Activated T-cell treated with anti-CD3 and anti-CD28 coated beads, Interleukin-2, amount 50 U/mL, for 4 hours (primary cell): ENCODE measurements around the gene BAAT. TPM values are rescaled to one million over a fixed set of nuclear protein-coding genes. Genes with fewer than 3 reads are reported as not detected.

ENCODE experiments used
- ATAC-seq, 2 donors: fragments of 200-7000 bp; cut with Tn5 transposase; one replicate each; pipeline ENCODE4 v1.10.0; 2021
- DNase-seq: peaks from one replicate; pipeline ENCODE4 v3.0.0-alpha.2; 2020
- H3K27me3 Mint-ChIP-seq: one replicate; pipeline ENCODE4 v1.8.0; 2021; ENCODE audit warnings: low read depth, mixed read lengths
- H3K36me3 Mint-ChIP-seq: one replicate; pipeline ENCODE4 v1.8.0; 2022; ENCODE audit warnings: mixed read lengths; ENCODE audit not compliant: insufficient read depth
- H3K4me1 Mint-ChIP-seq: one replicate; pipeline ENCODE4 v1.8.0; 2021; ENCODE audit warnings: low read depth, mixed read lengths
- H3K4me3 Mint-ChIP-seq: one replicate; pipeline ENCODE4 v1.8.0; 2021; ENCODE audit warnings: mild to moderate bottlenecking, moderate library complexity, mixed read lengths
- H3K9me3 Mint-ChIP-seq: one replicate; pipeline ENCODE4 v1.8.0; 2021; ENCODE audit warnings: mixed read lengths
- total RNA-seq, 3 donors: library from RNA; stranded (reverse); gene quantifications; one replicate each; pipeline ENCODE4 v1.2.1, GENCODE V29; 2021

The BAAT gene
- total RNA-seq, 3 donors from 2014 or later: 0.16 to 0.30 (median 0.16) TPM

DNA sequence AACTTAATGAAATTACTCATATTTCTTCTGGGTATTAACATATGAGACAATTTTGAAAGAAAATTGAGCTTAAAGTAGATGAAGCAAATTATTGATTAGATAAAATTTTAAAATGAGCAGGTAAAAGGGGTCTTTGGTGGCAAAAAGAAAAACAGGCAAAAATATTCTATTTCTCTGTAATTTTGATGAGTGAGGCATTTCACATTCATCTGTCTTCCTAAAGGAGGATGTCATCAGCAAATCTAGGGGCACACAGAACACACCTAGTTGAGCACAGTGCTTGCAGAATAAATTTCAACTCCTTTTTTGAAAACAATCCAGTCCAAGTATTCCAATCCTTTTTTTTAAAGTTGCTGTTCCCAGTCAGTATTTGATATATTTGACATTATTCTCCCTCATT lies 30.0 kb upstream of the BAAT start:
- DNase-seq (no peak), ATAC-seq (no peak)
- H3K4me3 Mint-ChIP-seq: no peak overlapping the region
- H3K27me3 Mint-ChIP-seq: no peaks in the 10 kb centered on the region
- peaks cover 27% of the 10 kb centered on the region for H3K36me3 Mint-ChIP-seq
- no peaks in the 10 kb centered on the region for H3K4me1 Mint-ChIP-seq
- peaks cover 57% of the 10 kb centered on the region for H3K9me3 Mint-ChIP-seq

GRCh38 chr9:101409079-101409477 lies 24.3 kb upstream of the BAAT start:
- H3K4me3 Mint-ChIP-seq: no peak overlapping the region
- ATAC-seq (no peak), DNase-seq (no peak)
- peaks cover 64% of the 10 kb centered on the region for H3K9me3 Mint-ChIP-seq
- H3K36me3 Mint-ChIP-seq: peaks cover 71% of the 10 kb centered on the region
- H3K27me3 Mint-ChIP-seq: no peaks in the 10 kb centered on the region
- H3K4me1 Mint-ChIP-seq: no peaks in the 10 kb centered on the region

GRCh38 chr9:101408374-101409078 lies 23.7 kb upstream of the BAAT start:
- peaks cover 2% of the 10 kb centered on the region for H3K4me1 Mint-ChIP-seq
- H3K9me3 Mint-ChIP-seq: peaks cover 64% of the 10 kb centered on the region
- no peaks in the 10 kb centered on the region for H3K27me3 Mint-ChIP-seq
- ATAC-seq (no peak), DNase-seq (no peak)
- H3K4me3 Mint-ChIP-seq: no peak overlapping the region
- H3K36me3 Mint-ChIP-seq: peaks cover 76% of the 10 kb centered on the region

- ATAC-seq (no peak), DNase-seq (no peak)
- Mint-ChIP-seq H3K9me3 (peaks cover 45% of the 10 kb centered on the region), H3K4me3 (no peak overlapping the region), H3K36me3 (peaks cover 82% of the 10 kb centered on the region), H3K4me1 (peaks cover 41% of the 10 kb centered on the region), H3K27me3 (no peaks in the 10 kb centered on the region)
These were observed 18.9 kb upstream of the BAAT start for GRCh38 chr9:101403516-101404285.

- DNase-seq (no peak), ATAC-seq (no peak)
- Mint-ChIP-seq H3K27me3 (no peaks in the 10 kb centered on the region), H3K4me1 (peaks cover 65% of the 10 kb centered on the region), H3K36me3 (peaks cover 60% of the 10 kb centered on the region), H3K4me3 (peak overlapping the region; percentile 98), H3K9me3 (peaks cover 16% of the 10 kb centered on the region)
These were observed 15.3 kb upstream of the BAAT start for GRCh38 chr9:101400120-101400519.

DNA sequence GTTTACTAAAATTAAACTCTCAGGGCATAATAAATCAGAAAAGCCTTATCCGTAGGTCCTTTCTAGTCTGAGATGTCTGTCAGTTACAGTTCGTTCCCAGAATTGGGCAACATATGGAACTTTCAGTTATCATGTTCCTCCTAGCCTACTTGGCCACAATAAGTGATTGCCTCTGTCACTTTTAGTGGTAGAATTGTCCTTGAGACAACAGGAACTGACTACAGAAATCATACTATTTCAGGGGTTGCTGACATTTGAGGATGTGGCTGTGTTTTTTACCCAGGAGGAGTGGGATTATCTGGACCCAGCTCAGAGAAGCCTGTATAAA lies 14.8 kb upstream of the BAAT start:
- peaks cover 58% of the 10 kb centered on the region for H3K36me3 Mint-ChIP-seq
- H3K27me3 Mint-ChIP-seq: no peaks in the 10 kb centered on the region
- peaks cover 70% of the 10 kb centered on the region for H3K4me1 Mint-ChIP-seq
- H3K4me3 Mint-ChIP-seq: peak overlapping the region; percentile 98
- no peak for ATAC-seq
- no peak for DNase-seq
- peaks cover 11% of the 10 kb centered on the region for H3K9me3 Mint-ChIP-seq

DNA sequence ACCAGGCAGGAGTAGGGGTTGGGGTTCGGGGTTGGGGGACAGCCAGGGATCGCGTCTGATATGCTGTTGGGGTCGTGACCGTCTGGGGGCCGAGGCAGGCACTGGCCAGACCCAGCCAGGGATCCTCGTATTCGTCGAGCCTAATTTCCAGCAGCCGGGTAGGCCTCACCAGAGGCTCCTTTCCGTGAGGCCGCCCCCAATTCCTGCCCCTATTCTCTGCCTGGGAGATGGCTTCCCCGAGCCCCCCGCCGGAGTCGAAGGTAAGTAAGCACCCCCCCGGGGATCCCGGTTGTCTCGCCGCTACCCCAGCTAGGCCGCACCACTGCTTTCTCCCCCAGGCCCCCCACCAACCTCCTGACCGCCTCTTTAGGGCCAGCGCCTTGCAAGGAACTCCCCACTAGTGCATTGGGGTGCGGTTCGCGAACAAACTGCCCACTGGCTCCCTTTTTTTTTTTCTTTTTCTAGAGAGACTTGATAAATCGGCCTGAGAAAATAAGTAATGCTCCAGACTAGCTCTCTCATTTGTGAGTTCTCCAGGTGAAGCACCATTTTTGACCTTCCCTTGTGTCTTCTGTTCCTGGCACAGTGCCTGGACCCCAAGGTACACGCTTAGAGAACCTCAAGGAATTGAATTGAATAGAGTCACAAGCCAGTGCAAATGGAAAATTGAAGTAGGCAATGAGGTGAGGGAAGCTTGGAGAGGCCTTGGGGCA lies 14.3 kb upstream of the BAAT start:
- ATAC-seq: no peak

DNA sequence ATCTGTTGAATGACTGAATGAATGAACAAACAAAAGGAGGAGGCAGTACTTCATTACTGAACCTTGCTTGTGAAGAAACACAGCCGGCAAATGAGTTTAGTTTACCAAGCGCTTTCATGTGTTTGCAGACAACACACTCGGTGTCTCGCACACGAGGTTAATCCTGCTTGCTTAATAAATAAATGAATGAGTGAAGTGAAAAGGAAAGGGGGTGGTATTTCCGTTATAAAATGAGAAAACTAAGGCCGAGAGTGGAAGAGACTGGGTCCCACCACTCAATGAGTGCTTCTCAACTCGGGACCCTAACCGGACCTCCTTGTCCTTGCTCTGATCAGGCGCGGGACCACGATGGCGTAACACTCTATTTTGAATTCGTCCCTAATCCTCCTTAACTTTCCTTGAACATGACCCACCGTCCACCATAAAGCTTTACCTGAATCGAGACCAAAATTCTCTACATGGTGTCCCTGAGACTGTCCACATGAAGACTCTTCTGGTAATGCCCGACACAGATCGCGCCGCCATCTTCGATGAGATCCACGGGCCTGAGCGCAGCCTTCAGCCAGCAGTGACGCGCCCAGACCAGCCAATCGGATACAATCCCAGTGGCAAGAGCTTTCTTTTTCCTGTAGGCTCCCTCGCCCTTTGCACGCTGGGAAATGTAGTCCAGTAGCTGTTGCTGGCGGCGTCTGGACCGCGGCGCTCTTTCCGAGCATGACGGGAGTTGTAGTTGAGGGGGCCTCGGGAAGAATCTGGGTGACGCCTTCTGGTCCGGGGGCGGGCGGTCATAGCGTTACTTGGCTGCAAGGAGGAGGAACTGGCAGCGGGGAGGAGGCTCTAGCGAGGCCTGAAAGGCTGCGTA lies 13.5 kb upstream of the BAAT start, which contains the start of the genes MRPL50 and ZNF189:
MRPL50 (minus strand) TSS at position 551 of the 862 bp plus-strand sequence; CDS start at position 525, 26 bp downstream.
ZNF189 (plus strand) TSS at position 784 of the 862 bp plus-strand sequence. CDS start 306 bp downstream, outside the sequence.
- peaks cover 77% of the 10 kb centered on the region for H3K4me1 Mint-ChIP-seq

More for the DNA sequence above, 14.3 kb upstream of the BAAT start:
- H3K4me3 Mint-ChIP-seq: peak overlapping the region; percentile 98
- peaks cover 75% of the 10 kb centered on the region for H3K4me1 Mint-ChIP-seq
- no peaks in the 10 kb centered on the region for H3K27me3 Mint-ChIP-seq
- peaks cover 14% of the 10 kb centered on the region for H3K9me3 Mint-ChIP-seq
- DNase-seq: no peak
- peaks cover 58% of the 10 kb centered on the region for H3K36me3 Mint-ChIP-seq

DNA sequence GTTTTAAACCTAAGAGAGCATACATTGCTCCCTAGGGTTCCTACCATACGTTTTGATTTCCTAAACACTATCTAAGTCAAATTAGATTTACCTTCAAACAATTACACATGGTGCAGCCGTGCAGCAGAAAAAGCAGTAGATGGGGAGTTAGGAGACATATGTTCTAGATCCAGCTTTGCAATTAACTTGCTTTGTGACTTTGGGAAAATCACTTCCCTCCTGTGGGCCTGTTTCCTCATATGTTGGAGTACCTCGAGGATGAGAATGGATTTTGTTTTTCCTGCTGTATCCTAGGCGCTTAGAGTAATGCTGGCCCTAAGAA lies 12.9 kb upstream of the BAAT start:
- Mint-ChIP-seq H3K4me1 (peaks cover 75% of the 10 kb centered on the region), H3K4me3 (peak overlapping the region; percentile 98), H3K27me3 (no peaks in the 10 kb centered on the region), H3K9me3 (peaks cover 12% of the 10 kb centered on the region), H3K36me3 (peaks cover 55% of the 10 kb centered on the region)
- no peak for DNase-seq
- no peak for ATAC-seq

More for the DNA sequence above, 13.5 kb upstream of the BAAT start, which contains the start of the genes MRPL50 and ZNF189:
- Mint-ChIP-seq H3K27me3 (no peaks in the 10 kb centered on the region), H3K36me3 (peaks cover 56% of the 10 kb centered on the region), H3K9me3 (peaks cover 11% of the 10 kb centered on the region), H3K4me3 (peak within 1 kb of the TSS; percentile 98)
- DNase-seq (peak; percentile 93), ATAC-seq (peak; percentile 97)

DNA sequence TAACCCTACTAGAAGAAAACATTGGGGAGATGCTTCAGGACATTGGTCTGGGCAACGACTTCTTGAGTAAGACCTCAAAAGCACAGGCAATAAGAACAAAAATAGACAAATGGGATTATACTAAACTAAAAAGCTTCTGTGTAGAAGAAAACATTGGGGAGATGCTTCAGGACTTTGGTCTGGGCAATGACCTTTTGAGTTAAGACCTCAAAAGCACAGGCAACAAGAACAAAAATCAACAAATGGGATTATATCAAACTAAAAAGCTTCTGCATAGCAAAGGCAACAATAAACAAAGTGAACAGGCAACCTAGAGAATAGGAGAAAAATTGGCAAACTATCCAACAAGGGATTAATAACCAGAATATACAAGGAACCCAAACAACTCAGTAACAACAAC lies 9.9 kb upstream of the BAAT start:
- DNase-seq: no peak
- no peak for ATAC-seq
- Mint-ChIP-seq H3K4me3 (no peak overlapping the region), H3K36me3 (peaks cover 51% of the 10 kb centered on the region), H3K9me3 (peaks cover 17% of the 10 kb centered on the region), H3K27me3 (no peaks in the 10 kb centered on the region), H3K4me1 (peaks cover 64% of the 10 kb centered on the region)

GRCh38 chr9:101393135-101393534 lies 8.3 kb upstream of the BAAT start:
- Mint-ChIP-seq H3K27me3 (no peaks in the 10 kb centered on the region), H3K9me3 (peaks cover 17% of the 10 kb centered on the region), H3K36me3 (peaks cover 58% of the 10 kb centered on the region), H3K4me1 (peaks cover 60% of the 10 kb centered on the region), H3K4me3 (no peak overlapping the region)
- ATAC-seq (no peak), DNase-seq (no peak)

GRCh38 chr9:101388507-101388993 lies 3.7 kb upstream of the BAAT start:
- H3K9me3 Mint-ChIP-seq: peaks cover 20% of the 10 kb centered on the region
- H3K36me3 Mint-ChIP-seq: peaks cover 53% of the 10 kb centered on the region
- ATAC-seq (no peak), DNase-seq (no peak)
- peaks cover 26% of the 10 kb centered on the region for H3K4me1 Mint-ChIP-seq
- no peaks in the 10 kb centered on the region for H3K27me3 Mint-ChIP-seq
- H3K4me3 Mint-ChIP-seq: no peak overlapping the region

DNA sequence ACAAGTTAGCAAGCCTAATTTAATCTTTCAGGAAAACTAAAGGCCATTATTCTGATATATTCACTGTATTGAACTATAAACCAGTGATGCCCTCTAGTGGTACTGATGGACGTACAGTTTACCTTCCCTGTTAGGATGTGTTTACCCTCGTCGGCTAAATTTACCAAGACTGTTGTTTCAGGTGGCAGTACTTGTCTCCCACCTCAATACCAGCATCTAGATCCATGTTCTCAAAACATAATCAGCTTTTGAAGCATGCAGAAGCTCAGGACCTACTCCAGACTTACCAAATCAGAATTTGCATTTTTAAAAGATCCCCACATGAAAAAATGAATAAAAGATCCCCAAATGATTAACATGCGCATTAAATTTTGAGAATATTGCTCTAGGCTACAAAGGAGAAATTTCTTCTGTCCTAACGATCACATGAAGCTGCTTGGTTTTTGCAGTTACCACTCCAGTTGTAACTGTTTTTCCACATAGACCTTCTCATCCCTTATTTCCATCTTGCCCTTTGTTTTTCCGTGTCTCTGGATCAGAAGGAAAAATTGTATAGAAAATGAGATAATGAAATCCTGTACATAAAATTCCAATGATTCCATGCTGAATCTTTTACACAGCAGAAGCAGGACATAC lies 3.2 kb upstream of the BAAT start:
- peaks cover 19% of the 10 kb centered on the region for H3K9me3 Mint-ChIP-seq
- no peaks in the 10 kb centered on the region for H3K27me3 Mint-ChIP-seq
- peaks cover 49% of the 10 kb centered on the region for H3K36me3 Mint-ChIP-seq
- peaks cover 23% of the 10 kb centered on the region for H3K4me1 Mint-ChIP-seq
- H3K4me3 Mint-ChIP-seq: no peak overlapping the region
- ATAC-seq (peak; percentile 69 to 73), DNase-seq (no peak)
